Upper lobe of right lung (tissue), 1 donor: ENCODE data around the gene S1PR5. TPM values are rescaled to one million over a fixed set of nuclear protein-coding genes. Genes with fewer than 3 reads are reported as not detected.

ENCODE experiments used
- ATAC-seq: fragments of 200-7000 bp; cut with Tn5 transposase; one replicate; pipeline ENCODE4 v1.9.1; 2020; ENCODE audit warnings: mild to moderate bottlenecking, moderate library complexity
- DNase-seq: peaks from one replicate; pipeline ENCODE4 v3.0.0-alpha.2; 2020
- H3K27ac ChIP-seq: fragments of 200-600 bp; one replicate; pipeline ENCODE4 v1.8.0; 2022
- H3K27me3 ChIP-seq: fragments of 200-600 bp; one replicate; pipeline ENCODE4 v1.8.0; 2022; ENCODE audit warnings: mild to moderate bottlenecking
- H3K36me3 ChIP-seq: fragments of 200-600 bp; one replicate; pipeline ENCODE4 v1.8.0; 2022
- H3K4me1 ChIP-seq: fragments of 200-600 bp; one replicate; pipeline ENCODE4 v1.8.0; 2022
- H3K4me3 ChIP-seq: fragments of 200-600 bp; one replicate; pipeline ENCODE4 v1.8.0; 2022; ENCODE audit warnings: mild to moderate bottlenecking
- H3K9me3 ChIP-seq: fragments of 200-600 bp; one replicate; pipeline ENCODE4 v1.8.0; 2022
- CTCF ChIP-seq: fragments of 200-600 bp; IDR thresholded peaks from one replicate; pipeline ENCODE4 v1.8.0; 2022; ENCODE audit warnings: antibody characterized with exemption
- intact Hi-C: fragments of 100-400 bp; cut with DNase I; formaldehyde crosslinking; loops from one replicate; pipeline ENCODE4 v1.11.0; 2022
- total RNA-seq: library from RNA; stranded (reverse); fragmentation: NEBNext Ultra II Directional; extraction: Animal tissue kit (Norgen Biotek cat#: 25700); gene quantifications from one replicate; pipeline ENCODE4 v1.2.1, GENCODE V29; 2021
- donor health status: DM: no; HTN: yes; CAD: no; lungs with severe emphysema.

Gene S1PR5
- total RNA-seq, 1 donor from 2014 or later = 2.1 TPM

GRCh38 chr19:10562609-10563008 is 45.4 kb upstream of the S1PR5 start:
- intact Hi-C loops = no loop called here
- Histone ChIP-seq H3K27me3 (no peaks in the 10 kb centered on the region), H3K9me3 (no peaks in the 10 kb centered on the region), H3K4me3 (no peak overlapping the region), H3K27ac (no peak overlapping the region), H3K36me3 (peaks cover 39% of the 10 kb centered on the region), H3K4me1 (peaks cover 18% of the 10 kb centered on the region)
- no peak for TF ChIP-seq CTCF
- ATAC-seq (no peak), DNase-seq (no peak)

GRCh38 chr19:10560154-10560553 is 42.9 kb upstream of the S1PR5 start:
- intact Hi-C loops = no loop called here
- Histone ChIP-seq H3K27ac (no peak overlapping the region), H3K4me1 (peaks cover 5% of the 10 kb centered on the region), H3K4me3 (no peak overlapping the region), H3K9me3 (no peaks in the 10 kb centered on the region), H3K27me3 (no peaks in the 10 kb centered on the region), H3K36me3 (peaks cover 63% of the 10 kb centered on the region)
- no peak for ATAC-seq
- no peak for TF ChIP-seq CTCF
- no peak for DNase-seq

- no peak overlapping the region for H3K4me3 ChIP-seq
- H3K4me1 ChIP-seq = no peaks in the 10 kb centered on the region
- TF ChIP-seq CTCF = no peak
- intact Hi-C loops = no loop called here
- no peak for ATAC-seq
- H3K27ac ChIP-seq = no peak overlapping the region
- no peak for DNase-seq
- no peaks in the 10 kb centered on the region for H3K27me3 ChIP-seq
- H3K9me3 ChIP-seq = no peaks in the 10 kb centered on the region
- H3K36me3 ChIP-seq = peaks cover 88% of the 10 kb centered on the region
Observed at GRCh38 chr19:10557603-10558197, 40.5 kb upstream of the S1PR5 start.

GRCh38 chr19:10555610-10555973 is 38.3 kb upstream of the S1PR5 start:
- peaks cover 96% of the 10 kb centered on the region for H3K36me3 ChIP-seq
- H3K27me3 ChIP-seq = no peaks in the 10 kb centered on the region
- no peak overlapping the region for H3K4me3 ChIP-seq
- no peaks in the 10 kb centered on the region for H3K4me1 ChIP-seq
- DNase-seq = no peak
- no peak overlapping the region for H3K27ac ChIP-seq
- TF ChIP-seq CTCF = no peak
- H3K9me3 ChIP-seq = no peaks in the 10 kb centered on the region
- ATAC-seq = no peak
- intact Hi-C loops = no loop called here

- Histone ChIP-seq H3K4me3 (no peak overlapping the region), H3K36me3 (peaks cover 96% of the 10 kb centered on the region), H3K4me1 (no peaks in the 10 kb centered on the region), H3K27me3 (no peaks in the 10 kb centered on the region), H3K27ac (no peak overlapping the region), H3K9me3 (no peaks in the 10 kb centered on the region)
- intact Hi-C loops = no loop called here
- DNase-seq = no peak
- ATAC-seq = no peak
- TF ChIP-seq CTCF = no peak
Observed at GRCh38 chr19:10554760-10555609, 37.7 kb upstream of the S1PR5 start.
